CD4-positive, alpha-beta T cell treated with Interleukin-15 for 4 hours (primary cell): ENCODE data around the gene PHLDB3.
"Not testable (repeated sequence)": the region's sequence is repeated elsewhere in the genome, so short reads cannot be mapped to it uniquely, and the experiment has no call there.

ENCODE experiments used
- DNase-seq: peaks from one replicate; pipeline ENCODE4 v3.0.0-alpha.2; 2020; ENCODE audit warnings: low spot score

The PHLDB3 gene

DNA sequence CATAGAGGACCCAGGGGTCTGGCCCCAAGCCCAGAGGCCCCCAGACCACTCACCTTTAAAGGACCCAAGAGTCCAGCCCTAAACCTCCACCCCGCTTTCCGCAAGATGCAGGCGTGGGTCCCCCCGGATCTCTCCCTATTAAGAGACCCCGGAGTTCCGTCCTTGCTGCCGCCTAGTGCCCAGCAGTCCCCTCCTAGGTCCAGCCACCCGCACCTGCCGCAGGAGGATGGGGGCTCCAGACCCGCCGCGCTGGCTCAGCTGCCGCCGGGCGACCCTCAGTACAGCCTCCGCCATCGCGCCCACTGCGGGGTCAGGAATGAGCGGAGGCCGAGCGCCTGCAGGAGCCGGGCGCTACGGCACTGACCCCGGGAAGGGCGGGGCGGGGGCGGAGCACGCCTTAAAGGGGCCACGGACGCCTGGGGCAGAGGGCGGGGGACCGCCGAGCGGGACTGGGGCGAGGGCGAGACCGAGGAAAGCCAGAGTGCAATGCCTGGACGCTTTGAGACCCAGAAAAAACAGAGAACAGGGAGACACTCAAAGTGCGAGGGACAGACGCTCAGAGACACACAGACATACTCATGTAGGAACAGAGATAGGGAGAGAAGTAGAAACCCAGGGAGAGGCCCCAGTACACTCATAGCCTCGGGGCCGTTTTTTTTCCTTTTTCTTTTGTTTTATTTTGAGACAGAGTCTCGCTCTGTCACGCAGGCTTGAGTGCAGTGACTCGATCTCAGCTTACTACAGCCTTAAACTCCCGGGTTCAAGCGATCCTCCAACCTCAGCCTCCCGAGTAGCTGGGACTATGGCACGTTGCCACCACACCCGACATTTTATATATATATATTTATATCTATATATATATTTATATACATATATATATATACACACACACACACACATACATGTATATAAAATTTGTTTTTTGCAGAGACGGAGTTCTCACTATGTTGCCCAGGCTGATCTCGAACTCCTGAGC is 22.6 kb upstream of the PHLDB3 start, which contains the start of gene ETHE1:
Gene ETHE1, minus strand, starts transcription at position 318 of the 976 bp plus-strand sequence. Its CDS starts 24 bp downstream, at position 294.
- DNase-seq, result peak; percentile 69

DNA sequence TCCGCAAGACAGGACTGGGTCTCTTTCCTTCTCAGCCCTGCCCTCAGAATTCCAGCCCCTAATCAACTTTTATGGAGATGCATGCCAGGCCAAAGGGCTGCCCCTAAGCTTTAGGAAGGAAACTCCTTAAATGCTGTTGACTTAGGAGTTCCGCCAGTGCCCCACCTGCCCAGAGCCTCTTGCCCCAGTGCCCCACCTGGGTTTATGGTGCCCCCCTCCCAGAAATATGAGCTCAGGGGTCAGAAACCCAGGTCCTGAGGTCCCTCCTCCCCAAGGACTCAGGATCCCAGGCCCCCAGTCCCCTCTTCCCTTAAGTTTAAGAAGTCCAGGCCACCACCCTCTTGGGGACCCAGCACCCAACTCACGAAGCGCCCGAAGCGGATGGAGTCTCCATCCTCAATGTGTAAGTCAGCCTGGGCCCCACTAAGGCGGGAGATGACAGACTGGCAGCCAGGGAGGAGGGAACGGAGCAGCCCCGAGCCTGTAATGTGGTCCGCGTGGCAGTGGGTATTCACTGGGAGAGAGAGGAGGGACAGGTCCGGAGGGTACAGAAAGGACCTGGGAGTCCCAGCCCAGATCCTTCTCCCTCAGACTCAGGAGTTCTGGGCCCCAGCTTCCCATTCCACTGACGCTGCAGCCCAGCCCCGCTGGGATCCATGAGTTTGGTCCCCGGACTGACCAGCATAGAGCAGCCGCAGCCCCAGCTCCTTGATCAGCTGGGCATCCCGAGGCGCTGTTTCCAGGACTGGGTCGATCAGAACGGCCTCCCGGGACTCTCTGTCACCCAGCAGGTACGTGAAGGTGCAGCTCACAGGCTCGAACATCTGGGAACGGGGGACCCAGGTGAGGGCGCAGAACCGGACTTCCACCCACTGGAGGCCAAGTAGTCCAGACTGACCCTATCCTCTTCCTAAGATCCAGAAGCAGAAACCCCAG is 21.6 kb upstream of the PHLDB3 start:
- DNase-seq, result no peak

DNA sequence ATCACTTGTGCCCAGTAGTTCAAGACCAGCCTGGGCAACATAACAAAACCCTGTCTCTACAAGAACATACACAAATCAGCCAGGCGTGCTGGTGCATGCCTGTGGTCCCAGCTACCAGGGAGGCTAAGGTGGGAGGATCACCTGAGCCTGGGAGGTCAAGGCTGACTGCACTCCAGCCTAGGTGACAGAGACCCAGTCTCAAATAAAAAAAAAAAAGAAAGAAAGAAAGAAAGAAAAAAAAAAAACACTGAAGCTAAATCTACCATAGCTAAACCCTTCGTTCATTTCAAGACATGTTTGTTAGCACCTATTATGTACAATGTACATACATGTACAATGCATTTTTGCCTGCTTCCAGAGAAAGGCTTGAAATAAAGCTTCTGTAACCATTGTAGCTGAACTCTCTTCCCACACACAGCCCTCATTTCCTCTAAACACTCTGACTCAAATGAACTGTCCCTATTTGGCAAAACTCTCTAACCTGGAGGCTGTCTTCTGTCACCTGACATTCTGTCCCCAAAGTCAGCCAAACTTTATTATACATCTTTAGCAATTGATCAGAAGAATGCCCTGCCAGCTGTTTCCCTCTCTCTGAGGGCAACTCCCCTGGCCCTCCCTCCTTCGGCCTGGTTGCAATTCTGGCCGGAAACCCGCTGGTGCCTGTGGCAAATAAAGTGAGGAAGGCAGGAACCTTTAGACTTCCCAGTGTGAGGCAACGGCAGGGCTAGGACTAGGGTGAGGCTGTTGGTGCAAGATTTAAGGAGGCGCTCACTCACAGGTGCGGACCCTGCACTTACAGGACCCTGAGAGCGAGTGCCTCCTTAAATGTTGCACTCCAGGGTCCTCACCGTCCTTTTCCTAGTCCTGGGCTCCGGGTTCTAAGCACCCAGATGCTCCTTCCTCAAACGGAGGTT is 20.6 kb upstream of the PHLDB3 start:
- DNase-seq, result peak; percentile 45

DNA sequence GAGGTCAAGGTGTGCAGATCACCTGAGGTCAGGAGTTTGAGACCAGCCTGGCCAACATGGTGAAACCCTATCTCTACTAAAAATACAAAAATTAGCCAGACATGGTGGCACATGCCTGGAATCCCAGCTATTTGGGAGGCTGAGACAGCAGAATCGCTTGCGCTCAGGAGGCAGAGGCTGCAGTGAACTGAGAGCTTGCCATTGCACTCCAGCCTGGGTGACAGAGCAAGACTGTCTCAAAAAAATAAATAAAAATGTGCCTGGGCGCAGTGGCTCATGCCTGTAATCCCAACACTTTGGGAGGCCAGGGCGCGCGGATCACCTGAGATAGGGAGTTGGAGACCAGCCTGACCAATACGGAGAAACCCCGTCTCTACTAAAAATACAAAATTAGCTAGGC is 19.1 kb upstream of the PHLDB3 start:
- DNase-seq, result not testable (repeated sequence)

DNA sequence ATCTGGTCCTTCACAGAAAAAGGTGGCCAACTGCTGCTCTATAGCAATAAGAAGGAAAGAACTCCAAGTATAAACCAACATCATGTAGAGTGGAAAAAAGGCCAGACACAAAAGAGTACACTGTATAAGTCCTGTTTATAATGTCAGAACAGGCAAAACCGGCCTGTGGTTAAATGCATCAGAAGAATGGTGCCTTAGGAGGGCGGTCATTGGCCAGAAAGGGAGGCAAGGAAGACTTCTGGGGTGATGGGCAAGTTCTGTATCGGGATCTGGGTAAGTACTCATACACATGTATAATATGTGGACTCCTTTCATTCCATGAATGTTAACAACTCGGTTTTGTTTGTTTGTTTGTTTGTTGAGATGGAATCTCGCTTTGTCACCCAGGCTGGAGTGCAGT is 18.4 kb upstream of the PHLDB3 start:
- DNase-seq, result no peak

DNA sequence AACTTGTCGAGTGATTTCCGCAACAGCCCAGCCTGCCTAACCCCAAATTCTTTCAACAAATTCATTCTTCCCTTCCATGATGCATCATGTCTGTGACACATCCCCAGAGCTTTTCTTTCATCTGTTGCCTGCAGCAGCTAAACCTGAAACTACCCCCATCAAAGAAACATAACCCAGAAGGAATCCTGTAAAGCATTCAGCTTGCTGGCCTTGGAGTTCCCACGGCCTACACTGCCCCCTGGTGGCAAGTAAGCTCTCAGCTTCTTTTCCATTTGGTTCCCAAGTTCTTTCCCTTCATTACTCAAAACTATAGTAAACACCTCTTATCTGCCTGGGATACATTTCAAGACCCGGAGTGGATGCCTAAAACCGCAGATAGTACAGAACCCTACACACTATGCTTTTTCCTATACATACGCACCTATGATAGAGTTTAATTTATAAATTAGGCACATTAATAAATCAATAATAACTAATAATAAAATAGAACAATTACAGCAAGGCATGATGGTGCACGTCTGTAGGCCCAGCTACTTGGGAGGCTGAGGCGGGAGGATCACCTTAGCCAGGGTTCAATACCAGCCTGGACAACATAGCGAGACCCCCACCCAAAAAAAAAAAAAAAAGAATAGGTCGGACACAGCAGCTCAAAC is 15.0 kb upstream of the PHLDB3 start:
- peak; percentile 81 for DNase-seq

DNA sequence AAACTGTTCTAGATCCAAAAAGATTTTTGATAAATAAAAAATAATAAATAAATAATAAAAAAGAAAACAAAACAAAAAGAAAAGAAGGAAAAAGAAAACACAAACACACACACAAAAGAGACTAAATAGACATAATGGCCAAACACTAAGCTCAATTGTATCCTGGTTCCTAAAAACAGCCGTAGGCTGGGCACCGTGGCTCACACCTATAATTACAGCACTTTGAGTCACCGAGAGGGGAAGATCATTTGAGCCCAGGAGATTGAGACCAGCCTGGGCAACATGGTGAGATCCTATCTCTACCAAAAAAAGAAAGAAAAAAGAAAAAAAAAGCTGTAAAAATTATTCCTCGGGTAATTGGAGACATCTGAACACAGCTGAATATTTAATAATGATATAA is 13.5 kb upstream of the PHLDB3 start:
- DNase-seq, result no peak

DNA sequence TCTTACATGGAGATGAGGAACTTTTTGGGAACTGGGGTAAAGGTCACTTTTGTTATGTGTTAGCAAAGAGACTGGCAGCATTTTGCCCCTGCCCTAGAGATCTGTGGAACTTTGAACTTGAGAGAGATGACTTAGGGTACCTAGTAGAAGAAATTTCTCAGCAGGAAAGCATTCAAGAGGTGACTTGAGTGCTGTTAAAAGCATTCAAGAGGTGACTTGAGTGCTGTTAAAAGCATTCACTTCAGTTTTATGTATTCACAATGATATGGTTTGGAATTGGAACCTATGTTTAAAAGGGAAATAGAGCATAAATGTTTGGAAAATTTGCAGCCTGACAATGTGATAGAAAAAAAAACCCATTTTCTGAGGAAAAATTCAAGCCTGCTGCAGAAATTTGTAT is 7.9 kb upstream of the PHLDB3 start:
- not testable (repeated sequence) for DNase-seq

DNA sequence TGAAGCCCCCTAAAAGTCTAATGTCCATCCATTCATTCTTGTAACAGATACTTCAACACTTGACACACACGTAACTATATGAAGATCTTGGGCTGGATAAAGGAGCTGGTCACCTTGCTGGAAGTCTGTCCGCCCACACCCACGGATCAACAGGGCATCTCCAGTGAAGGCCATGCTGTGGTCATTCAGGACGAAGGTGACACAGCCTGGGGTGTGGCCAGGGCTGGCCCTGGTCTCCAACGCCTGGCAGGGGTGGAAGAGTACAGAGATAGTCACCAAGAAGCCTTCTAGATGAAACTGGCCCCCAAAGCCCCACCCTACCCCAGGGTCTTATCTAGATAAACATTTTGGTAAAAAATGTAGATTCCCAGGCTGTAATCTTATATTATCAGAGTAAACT is 6.8 kb upstream of the PHLDB3 start:
- no peak for DNase-seq

DNA sequence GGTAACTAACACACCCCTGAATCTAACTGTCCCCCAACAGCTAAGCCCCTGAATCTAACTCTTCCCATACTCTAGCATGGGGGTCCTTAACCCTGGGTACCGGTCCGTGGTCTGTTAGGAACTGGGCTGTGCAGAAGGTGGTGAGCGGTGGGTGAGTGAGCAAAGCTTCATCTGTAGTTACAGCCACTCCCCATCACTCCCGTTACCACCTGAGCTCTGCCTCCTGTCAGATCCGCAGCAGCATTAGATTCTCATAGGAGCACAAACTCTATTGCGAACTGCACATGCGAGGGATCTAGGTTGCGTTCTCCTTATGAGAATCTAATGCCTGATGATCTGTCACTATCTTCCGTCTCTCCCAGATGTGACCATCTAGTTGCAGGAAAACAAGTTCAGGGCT is 6.2 kb upstream of the PHLDB3 start:
- DNase-seq, result no peak

DNA sequence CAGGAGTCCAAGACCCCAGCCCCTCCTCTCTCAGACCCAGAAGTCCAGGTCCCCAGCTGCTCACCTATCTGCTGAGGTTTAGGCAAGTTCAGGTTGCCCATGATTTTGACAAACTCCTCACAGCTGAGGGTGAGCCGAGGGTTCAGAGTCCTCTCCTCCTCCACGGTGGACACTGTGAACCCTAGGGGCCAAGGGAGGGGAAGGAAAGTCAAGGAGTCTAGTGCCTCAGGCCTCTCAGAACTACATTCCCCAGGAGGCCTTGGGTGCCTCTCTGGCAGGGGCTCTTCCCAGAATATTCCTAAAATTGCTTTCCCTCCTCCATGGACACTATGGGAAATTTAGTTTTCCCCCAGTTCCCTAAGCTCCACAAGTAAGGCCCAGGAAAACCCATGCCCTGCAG is 3.3 kb upstream of the PHLDB3 start:
- DNase-seq, result no peak

DNA sequence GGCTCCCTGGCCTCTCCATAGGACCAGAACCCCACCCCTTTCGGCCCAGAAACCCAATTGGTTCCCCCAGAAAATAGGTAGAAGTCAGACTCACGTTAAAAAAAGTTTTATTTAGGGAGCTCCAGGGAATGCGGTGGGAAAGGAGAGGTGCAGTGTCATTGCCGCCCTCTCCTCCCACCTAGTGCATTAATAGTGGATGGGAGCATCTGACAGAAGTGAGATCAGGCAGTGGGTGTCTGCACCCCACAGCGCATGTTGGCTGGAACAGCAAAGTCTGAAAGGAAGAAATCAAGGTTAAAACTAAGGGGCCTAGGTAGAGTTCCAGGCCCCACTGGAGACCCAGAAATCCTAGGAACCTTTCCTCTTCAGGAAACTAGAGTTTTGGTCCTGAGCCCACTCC is 2.1 kb upstream of the PHLDB3 start:
- no peak for DNase-seq

DNA sequence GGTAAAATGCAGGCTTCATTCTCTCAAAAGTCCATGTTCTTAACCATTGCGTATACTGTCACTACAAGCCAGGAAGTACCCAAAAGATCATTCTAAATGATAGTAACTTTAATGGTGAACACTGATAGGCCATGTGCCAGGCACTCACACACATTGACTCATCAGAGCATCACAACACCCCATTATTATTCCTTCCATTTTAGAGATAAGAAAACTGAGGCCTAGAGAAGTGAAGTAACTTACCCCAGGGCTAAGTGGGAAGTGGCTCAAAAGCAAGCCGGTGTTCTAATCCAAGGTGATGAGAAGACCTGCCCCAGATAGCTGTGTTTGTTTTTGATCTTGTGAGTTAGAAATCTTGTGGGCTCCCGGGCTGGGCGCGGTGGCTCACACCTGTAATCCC is 1.4 kb upstream of the PHLDB3 start:
- DNase-seq, result peak; percentile 14

DNA sequence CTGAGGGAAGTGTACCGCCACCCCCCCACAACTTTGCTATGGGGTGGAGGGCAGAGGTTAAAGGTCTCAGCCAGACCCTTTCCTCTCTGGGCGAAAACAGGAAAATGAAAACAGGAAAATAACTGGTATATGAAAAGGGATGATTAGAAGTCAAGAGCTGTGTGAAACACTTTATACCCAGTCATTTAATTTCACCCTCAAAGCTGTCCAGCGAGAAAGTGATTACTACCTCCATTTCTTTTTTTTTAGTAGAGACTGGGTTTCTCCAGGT is 575 bp upstream of the PHLDB3 start:
- DNase-seq, result no peak

DNA sequence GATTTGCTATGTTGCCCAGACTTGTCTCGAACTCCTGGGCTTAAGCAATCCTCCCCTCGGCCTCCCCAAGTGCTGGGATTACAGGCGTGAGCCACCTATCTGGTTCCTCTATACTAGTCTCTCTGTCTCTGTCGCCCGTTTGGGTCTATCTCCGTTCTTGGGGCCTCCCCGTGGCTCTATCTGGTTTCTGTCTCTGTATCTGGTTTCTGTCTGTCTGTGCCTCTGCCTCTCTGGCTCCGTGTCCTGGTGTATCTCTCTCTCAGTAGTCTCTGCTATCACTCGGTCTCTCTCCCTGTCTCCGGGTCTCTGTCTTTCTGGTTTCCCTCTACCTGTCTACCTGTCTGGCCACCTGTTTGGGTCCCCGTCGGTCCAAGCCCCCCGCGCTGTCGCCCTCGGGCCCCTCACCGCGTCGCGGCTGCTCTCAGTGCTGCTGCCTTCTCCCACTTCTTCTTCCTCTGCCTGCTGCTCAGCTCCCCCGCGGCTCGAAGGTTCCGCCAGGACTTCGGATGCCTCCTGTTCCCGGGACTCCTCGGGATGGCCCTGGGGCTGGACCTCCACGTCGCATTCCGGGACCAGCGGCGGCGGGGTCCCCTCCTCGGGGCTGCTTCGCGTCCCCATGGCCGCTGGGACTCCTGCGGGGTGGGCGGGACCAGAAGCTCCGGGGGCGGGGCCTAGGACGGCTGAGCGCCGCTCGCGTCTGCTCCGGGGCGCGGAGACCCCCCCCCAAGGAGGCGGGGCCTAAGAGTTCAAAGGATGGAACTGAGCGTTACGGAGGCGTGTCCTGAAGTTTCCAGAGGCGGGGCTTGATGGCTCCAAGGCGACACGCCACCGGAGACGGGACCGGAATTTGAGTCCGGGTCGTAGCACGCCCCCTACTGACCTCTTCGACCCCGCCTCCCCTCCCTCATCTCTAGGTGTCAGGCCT is 783 bp downstream of the PHLDB3 start:
- peak; percentile 98 for DNase-seq

DNA sequence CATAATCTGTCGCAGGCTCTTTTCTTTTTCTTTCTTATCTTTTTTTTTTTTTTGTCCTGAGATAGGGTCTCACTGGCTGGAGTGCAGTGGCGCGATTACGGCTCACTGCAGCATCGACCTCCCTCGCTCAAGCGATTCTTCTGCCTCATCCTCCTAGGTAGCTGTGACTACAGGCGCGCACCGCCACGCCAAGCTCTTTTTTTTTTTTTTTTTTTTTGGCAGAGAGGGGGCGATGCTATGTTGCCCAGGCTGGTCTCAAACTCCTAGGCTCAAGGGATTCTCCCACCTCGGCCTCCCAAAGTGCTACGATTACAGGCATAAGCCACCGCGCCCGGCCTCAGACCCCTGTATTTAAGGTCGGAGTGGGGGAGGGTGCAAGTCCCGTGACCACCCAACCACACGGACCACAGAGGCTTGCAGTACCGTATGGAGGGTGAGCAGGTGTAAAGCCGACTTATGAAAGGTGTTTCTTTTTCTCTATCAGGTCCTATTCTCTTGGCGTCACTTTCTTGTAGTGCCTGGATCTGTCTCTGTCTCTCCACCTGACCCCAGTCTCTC is 2.0 kb downstream of the PHLDB3 start:
- no peak for DNase-seq

DNA sequence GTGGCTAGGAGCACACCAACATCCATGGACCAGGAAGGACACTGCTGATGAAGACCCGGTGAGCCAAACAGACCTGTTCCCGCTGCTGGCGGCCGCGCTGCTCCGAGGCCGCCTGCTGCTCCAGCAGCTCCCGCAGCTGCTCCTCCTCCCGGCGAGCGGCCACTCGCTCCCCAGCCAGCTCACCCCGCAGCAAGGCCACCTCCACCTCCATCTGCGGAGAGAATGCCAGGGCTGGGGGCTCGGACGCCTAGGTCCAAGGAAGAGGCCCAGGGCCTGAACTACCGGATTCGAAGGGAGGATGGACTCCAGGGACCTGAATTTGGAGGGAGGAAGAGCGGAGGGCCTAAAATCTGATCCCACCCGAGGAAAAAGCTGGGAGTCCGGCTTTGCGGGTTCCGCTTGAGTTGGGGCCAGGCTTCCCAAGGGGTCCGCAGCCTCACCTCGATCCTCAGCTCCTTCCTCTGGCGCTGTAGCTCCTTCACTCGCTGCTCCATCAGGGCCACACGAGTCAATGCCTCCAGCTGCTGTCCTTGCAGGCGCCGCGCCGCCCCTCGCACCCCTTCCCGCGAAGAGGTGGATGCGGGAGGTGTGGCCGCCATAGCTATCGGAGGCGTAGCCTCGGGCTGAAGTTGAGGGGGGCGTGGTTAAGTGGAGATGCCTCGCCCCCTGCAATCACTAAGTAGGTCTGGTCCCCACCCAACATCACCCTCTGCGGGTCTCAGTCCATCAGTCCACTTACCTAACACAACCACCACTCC is 2.7 kb downstream of the PHLDB3 start:
- no peak for DNase-seq

DNA sequence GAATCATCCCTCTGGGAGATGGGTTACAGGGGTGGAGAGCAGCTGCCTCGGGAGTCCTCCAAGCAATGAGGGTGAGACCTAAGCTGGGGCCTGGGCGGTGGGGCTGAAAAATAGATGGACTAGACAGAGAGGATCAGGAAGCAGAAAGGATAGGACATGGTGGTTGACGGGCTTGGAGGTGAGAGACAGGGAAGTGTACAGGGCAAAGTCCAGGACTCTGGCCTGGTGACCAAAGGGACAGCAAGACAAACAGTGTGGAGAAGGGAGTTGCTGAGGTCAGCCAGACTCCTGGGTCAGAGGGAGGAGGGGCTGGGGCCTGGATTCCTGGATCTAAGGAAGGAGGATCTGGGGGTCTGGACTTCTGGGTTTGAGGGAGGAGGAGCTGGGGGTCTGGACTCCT is 5.5 kb downstream of the PHLDB3 start:
- DNase-seq, result no peak

DNA sequence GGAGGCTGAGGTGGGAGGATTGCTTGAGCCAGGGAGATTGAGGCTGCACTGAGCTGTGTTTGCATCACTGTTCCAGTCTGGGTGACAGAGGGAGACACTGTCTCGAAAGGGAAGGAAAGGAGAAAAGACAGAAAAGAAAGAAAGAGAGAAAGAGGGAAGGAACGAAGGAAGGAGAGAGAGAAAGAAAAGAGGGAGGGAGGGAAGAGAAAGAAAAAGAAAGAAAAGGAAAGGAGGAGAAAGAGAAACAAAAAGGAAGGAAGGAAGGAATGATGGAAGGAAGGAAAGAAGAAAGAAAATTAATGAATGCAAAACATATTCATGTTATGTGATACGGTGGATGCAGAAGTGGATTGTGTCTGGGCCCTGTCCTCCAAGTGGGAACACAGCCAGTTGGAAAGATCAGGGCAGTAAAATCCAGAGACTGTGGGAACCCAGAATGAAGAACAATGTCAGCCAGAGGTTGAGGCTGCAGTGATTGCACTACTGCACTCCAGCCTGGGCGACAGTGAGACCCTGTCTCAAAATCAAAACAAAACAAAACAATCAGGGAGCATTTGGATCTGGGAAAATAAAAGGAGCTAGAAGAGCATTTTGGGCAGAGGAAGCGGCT is 6.2 kb downstream of the PHLDB3 start:
- no peak for DNase-seq
